Muscle of arm (tissue), 12 donors: ENCODE results near the gene CBLN3. TPM values are rescaled to one million over a fixed set of nuclear protein-coding genes. Genes with fewer than 3 reads are reported as not detected.
"Not testable (repeated sequence)": the region's sequence is repeated elsewhere in the genome, so short reads cannot be mapped to it uniquely, and the experiment has no call there.

ENCODE experiments used
- DNase-seq: peaks from one replicate; pipeline ENCODE4 v3.0.0-alpha.2; 2013
- polyA plus RNA-seq, 12 donors: library from polyadenylated mRNA; unstranded; fragments of 120-200 nt; gene quantifications; one replicate each; pipeline ENCODE4 v1.2.1, GENCODE V29; 2013; ENCODE audit not compliant: insufficient read length in 12 of 12

CBLN3 gene
- polyA plus RNA-seq, 12 donors: 1.6 to 7.4 (median 2.2) TPM; not detected in 1

GRCh38 chr14:24406416-24406815 is 23.1 kb downstream of the CBLN3 start:
- no peak for DNase-seq

- no peak for DNase-seq
Observed at GRCh38 chr14:24404814-24405213, 24.7 kb downstream of the CBLN3 start.

- DNase-seq: peak; percentile 62
Observed at GRCh38 chr14:24403294-24403998, 26.0 kb downstream of the CBLN3 start.

- no peak for DNase-seq
Observed at GRCh38 chr14:24401810-24402702, 27.4 kb downstream of the CBLN3 start.

- no peak for DNase-seq
Observed at GRCh38 chr14:24399999-24400718, 29.3 kb downstream of the CBLN3 start.

GRCh38 chr14:24399447-24399822 is 30.0 kb downstream of the CBLN3 start:
- no peak for DNase-seq

- peak; percentile 78 for DNase-seq
Observed at GRCh38 chr14:24398653-24399446, 30.6 kb downstream of the CBLN3 start, which contains the start of gene NYNRIN. Gene NYNRIN, plus strand, starts transcription at chr14:24399003. Its CDS starts 244 bp downstream, at chr14:24399247.

- peak; percentile 68 for DNase-seq
Observed at GRCh38 chr14:24398293-24398652, 31.2 kb downstream of the CBLN3 start.

- no peak for DNase-seq
Observed at GRCh38 chr14:24397639-24398292, 31.7 kb downstream of the CBLN3 start.

GRCh38 chr14:24395609-24396582 is 33.6 kb downstream of the CBLN3 start:
- no peak for DNase-seq

- DNase-seq: no peak
Observed at GRCh38 chr14:24394275-24394674, 35.2 kb downstream of the CBLN3 start.

GRCh38 chr14:24392325-24393091 is 37.0 kb downstream of the CBLN3 start:
- DNase-seq: no peak

GRCh38 chr14:24390701-24391468 is 38.6 kb downstream of the CBLN3 start:
- no peak for DNase-seq

- DNase-seq: no peak
Observed at GRCh38 chr14:24389226-24389848, 40.1 kb downstream of the CBLN3 start.

GRCh38 chr14:24388474-24389179 is 40.8 kb downstream of the CBLN3 start:
- DNase-seq: no peak

GRCh38 chr14:24387579-24387978 is 41.9 kb downstream of the CBLN3 start:
- DNase-seq: not testable (repeated sequence)

- no peak for DNase-seq
Observed at GRCh38 chr14:24387009-24387345, 42.5 kb downstream of the CBLN3 start.
